H9 (cell line): ENCODE results near the gene EDN3. TPM values are rescaled to one million over a fixed set of nuclear protein-coding genes. Genes with fewer than 3 reads are reported as not detected.

Experiments
- DNase-seq: peaks from one replicate; pipeline ENCODE4 v3.0.0-alpha.2; 2017
- H2AFZ ChIP-seq: one replicate; pipeline ENCODE4 v1.6.1; 2013; ENCODE audit warnings: mild to moderate bottlenecking, low read length, control low read depth, moderate library complexity
- H2AK5ac ChIP-seq: 2 replicates; pipeline ENCODE4 v1.6.1; 2013; ENCODE audit warnings: low read length, control low read depth, mixed read lengths; ENCODE audit not compliant: insufficient read length
- H2BK120ac ChIP-seq: one replicate; pipeline ENCODE4 v1.6.1; 2013; ENCODE audit warnings: low read depth, mild to moderate bottlenecking, low read length, control low read depth, inconsistent platforms; ENCODE audit not compliant: poor library complexity, severe bottlenecking
- H2BK12ac ChIP-seq: 2 replicates; pipeline ENCODE4 v1.6.1; 2013; ENCODE audit warnings: low read length, control low read depth, mixed read lengths, low read depth; ENCODE audit not compliant: insufficient read length
- H2BK15ac ChIP-seq: 2 replicates; pipeline ENCODE4 v1.6.1; 2013; ENCODE audit warnings: low read depth, low read length, control low read depth
- H2BK20ac ChIP-seq: one replicate; pipeline ENCODE4 v1.6.1; 2013; ENCODE audit warnings: low read depth, mild to moderate bottlenecking, low read length, control low read depth, inconsistent platforms; ENCODE audit not compliant: poor library complexity, severe bottlenecking
- H2BK5ac ChIP-seq: 2 replicates; pipeline ENCODE4 v1.6.1; 2013; ENCODE audit warnings: low read length, control low read depth, mixed read lengths; ENCODE audit not compliant: insufficient read length
- H3K14ac ChIP-seq: 2 replicates; pipeline ENCODE4 v1.6.1; 2013; ENCODE audit warnings: low read length, control low read depth; ENCODE audit not compliant: insufficient read depth
- H3K18ac ChIP-seq: 2 replicates; pipeline ENCODE4 v1.6.1; 2013; ENCODE audit warnings: low read depth, mild to moderate bottlenecking, mixed read lengths, low read length, control low read depth; ENCODE audit not compliant: insufficient read length
- H3K23ac ChIP-seq: 2 replicates; pipeline ENCODE4 v1.6.1; 2013; ENCODE audit warnings: low read length, control low read depth, mixed read lengths, low read depth; ENCODE audit not compliant: insufficient read length
- H3K23me2 ChIP-seq: 2 replicates; pipeline ENCODE4 v1.6.1; 2013; ENCODE audit warnings: low read depth, mild to moderate bottlenecking, mixed read lengths, low read length, control low read depth; ENCODE audit not compliant: insufficient read length, poor library complexity, severe bottlenecking
- H3K27ac ChIP-seq: 2 replicates; pipeline ENCODE4 v1.5.1; 2013; ENCODE audit warnings: low read length, control low read depth, mixed read lengths, low read depth; ENCODE audit not compliant: insufficient read length
- H3K27me3 ChIP-seq: 2 replicates; pipeline ENCODE4 v1.6.1; 2013; ENCODE audit warnings: low read length, control low read depth, inconsistent platforms; ENCODE audit not compliant: insufficient read depth
- H3K4ac ChIP-seq: 2 replicates; pipeline ENCODE4 v1.6.1; 2013; ENCODE audit warnings: low read depth, mild to moderate bottlenecking, control low read depth, inconsistent platforms, low read length, moderate library complexity
- H3K4me1 ChIP-seq: 2 replicates; pipeline ENCODE4 v1.6.1; 2013; ENCODE audit warnings: low read length, control low read depth, inconsistent platforms; ENCODE audit not compliant: insufficient read depth
- H3K4me2 ChIP-seq: 2 replicates; pipeline ENCODE4 v1.6.1; 2013; ENCODE audit warnings: low read length, control low read depth, mixed read lengths; ENCODE audit not compliant: insufficient read length, insufficient read depth
- H3K56ac ChIP-seq: 2 replicates; pipeline ENCODE4 v1.6.1; 2013; ENCODE audit warnings: low read depth, mild to moderate bottlenecking, mixed read lengths, low read length, control low read depth; ENCODE audit not compliant: insufficient read length
- H3K79me1 ChIP-seq: 2 replicates; pipeline ENCODE4 v1.6.1; 2013; ENCODE audit warnings: low read depth, mild to moderate bottlenecking, moderate library complexity, low read length, control low read depth, inconsistent platforms; ENCODE audit not compliant: insufficient read depth, poor library complexity, severe bottlenecking
- H3K79me2 ChIP-seq: 2 replicates; pipeline ENCODE4 v1.6.1; 2013; ENCODE audit warnings: low read length, control low read depth, inconsistent platforms; ENCODE audit not compliant: insufficient read depth
- H3K9ac ChIP-seq: 2 replicates; pipeline ENCODE4 v1.6.1; 2013; ENCODE audit warnings: low read length, control low read depth, mixed read lengths; ENCODE audit not compliant: insufficient read length; ENCODE audit errors: extremely low read depth
- H3K9me3 ChIP-seq: one replicate; pipeline ENCODE4 v1.6.1; 2013; ENCODE audit warnings: low read depth, low read length, inconsistent platforms; ENCODE audit not compliant: control insufficient read depth
- H3T11ph ChIP-seq: one replicate; pipeline ENCODE4 v1.6.1; 2013; ENCODE audit warnings: mild to moderate bottlenecking, low read length, control low read depth, inconsistent platforms
- H4K20me1 ChIP-seq: one replicate; pipeline ENCODE4 v1.6.1; 2013; ENCODE audit not compliant: control insufficient read depth, insufficient read length, insufficient read depth
- H4K5ac ChIP-seq: 2 replicates; pipeline ENCODE4 v1.6.1; 2013; ENCODE audit warnings: low read depth, mild to moderate bottlenecking, mixed read lengths, low read length, control low read depth; ENCODE audit not compliant: insufficient read length
- H4K8ac ChIP-seq: replicated peaks from 2 replicates; pipeline ENCODE4 v1.6.1; 2013; ENCODE audit warnings: low read length, control low read depth, mixed read lengths, low read depth; ENCODE audit not compliant: insufficient read length
- H4K91ac ChIP-seq: 2 replicates; pipeline ENCODE4 v1.6.1; 2013; ENCODE audit warnings: low read depth, mild to moderate bottlenecking, moderate library complexity, mixed read lengths, low read length, control low read depth; ENCODE audit not compliant: insufficient read length
- H3K27ac Mint-ChIP-seq, 3 experiments: 2 replicates in 2 of 3; 3 replicates in 1 of 3; pipeline ENCODE4 v1.8.0; 2020 to 2021; ENCODE audit warnings: mixed read lengths in 3 of 3, mild to moderate bottlenecking in 1 of 3, moderate library complexity in 1 of 3
- H3K27me3 Mint-ChIP-seq: 2 replicates; pipeline ENCODE4 v1.8.0; 2021; ENCODE audit warnings: low read depth, mild to moderate bottlenecking, moderate library complexity, mixed read lengths
- H3K36me3 Mint-ChIP-seq, 3 experiments: 2 replicates in 2 of 3; 3 replicates in 1 of 3; pipeline ENCODE4 v1.8.0; 2020 to 2021; ENCODE audit warnings: low read depth in 3 of 3, mixed read lengths in 3 of 3; ENCODE audit not compliant: insufficient read depth in 1 of 3
- H3K4me1 Mint-ChIP-seq, 2 experiments: 2 replicates each; pipeline ENCODE4 v1.8.0; 2020; ENCODE audit warnings: mixed read lengths in 2 of 2
- H3K4me3 Mint-ChIP-seq, 2 experiments: 2 replicates in 1 of 2; 3 replicates in 1 of 2; pipeline ENCODE4 v1.8.0; 2020 to 2021; ENCODE audit warnings: mild to moderate bottlenecking in 2 of 2, mixed read lengths in 2 of 2, moderate library complexity in 1 of 2
- H3K9me3 Mint-ChIP-seq, 2 experiments: 2 replicates in 1 of 2; 3 replicates in 1 of 2; pipeline ENCODE4 v1.8.0; 2020; ENCODE audit warnings: mild to moderate bottlenecking in 2 of 2, mixed read lengths in 2 of 2, moderate library complexity in 1 of 2
- WGBS: extraction: QIAGEN DNeasy Blood & Tissue Kit; methylation state at CpG from one replicate; pipeline ENCODE4 v1.1.7; 2013; ENCODE audit warnings: missing lambda C conversion rate, low lambda C conversion rate, mixed read lengths; ENCODE audit not compliant: insufficient read length; ENCODE audit errors: extremely low coverage; 5-methylcytosine and 5-hydroxymethylcytosine counted together
- total RNA-seq: library from RNA; stranded (reverse); gene quantifications from 2 replicates; pipeline ENCODE4 v1.2.1, GENCODE V29; 2021
- TF ChIP-seq, protein P1 (sequence below): fragments of 200-600 bp; sonication (generic); conservative IDR thresholded peaks from 3 replicates; pipeline ENCODE4 v1.8.0; 2021; ENCODE audit warnings: antibody characterized with exemption, mild to moderate bottlenecking

The EDN3 gene
- total RNA-seq, 1 experiment from 2014 or later = 0.20 TPM

DNA sequence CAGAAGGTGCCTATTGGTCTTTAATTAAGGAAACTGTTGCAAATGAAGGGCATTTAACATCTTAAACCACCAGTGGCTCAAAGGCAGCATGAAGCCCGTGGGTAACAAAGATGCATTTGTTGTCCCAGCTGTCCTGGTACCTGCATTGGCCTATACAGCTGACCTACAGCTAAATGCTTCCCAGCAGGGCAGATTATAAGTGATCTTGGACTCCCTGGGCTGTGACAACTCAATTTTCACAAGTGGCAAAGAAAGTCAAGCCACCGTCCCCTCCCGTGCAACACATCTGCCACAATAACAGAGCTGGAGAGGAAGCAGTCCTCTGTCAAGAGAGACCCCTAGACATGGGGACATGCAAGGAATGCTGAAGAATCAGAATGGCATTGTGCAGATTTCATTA is 31.5 kb upstream of the EDN3 start:
- Histone ChIP-seq H3K14ac (no peak overlapping the region), H2BK15ac (no peak overlapping the region), H3K23ac (no peak overlapping the region), H3K4me2 (peak overlapping the region; percentile 40), H4K8ac (no peak overlapping the region), H4K91ac (no peak overlapping the region), H3K23me2 (peaks cover 3% of the 10 kb centered on the region), H3K4me1 (peaks cover 7% of the 10 kb centered on the region; the same call in 1 of the 2 replicates), H3K9ac (no peak overlapping the region), H2AK5ac (no peak overlapping the region), H3K9me3 (no peaks in the 10 kb centered on the region), H3K79me1 (no peaks in the 10 kb centered on the region), H3K27me3 (peaks cover 3% of the 10 kb centered on the region), H2BK5ac (no peak overlapping the region), H3K56ac (no peak overlapping the region), H3K27ac (no peak overlapping the region), H2BK120ac (no peak overlapping the region), H3T11ph (no peak overlapping the region), H2BK20ac (no peak overlapping the region), H3K18ac (no peak overlapping the region), H3K4ac (no peak overlapping the region), H3K79me2 (no peaks in the 10 kb centered on the region), H2AFZ (no peak overlapping the region), H4K20me1 (no peaks in the 10 kb centered on the region), H4K5ac (no peak overlapping the region), H2BK12ac (no peak overlapping the region)
- H3K9me3 Mint-ChIP-seq = no peaks in the 10 kb centered on the region; a peak in 1 of 5 replicates
- H3K36me3 Mint-ChIP-seq = no peaks in the 10 kb centered on the region
- DNase-seq = peak; percentile 55
- no CpG with 5 or more reads among the region's 3 CpGs for WGBS
- TF ChIP-seq, protein P1, sequence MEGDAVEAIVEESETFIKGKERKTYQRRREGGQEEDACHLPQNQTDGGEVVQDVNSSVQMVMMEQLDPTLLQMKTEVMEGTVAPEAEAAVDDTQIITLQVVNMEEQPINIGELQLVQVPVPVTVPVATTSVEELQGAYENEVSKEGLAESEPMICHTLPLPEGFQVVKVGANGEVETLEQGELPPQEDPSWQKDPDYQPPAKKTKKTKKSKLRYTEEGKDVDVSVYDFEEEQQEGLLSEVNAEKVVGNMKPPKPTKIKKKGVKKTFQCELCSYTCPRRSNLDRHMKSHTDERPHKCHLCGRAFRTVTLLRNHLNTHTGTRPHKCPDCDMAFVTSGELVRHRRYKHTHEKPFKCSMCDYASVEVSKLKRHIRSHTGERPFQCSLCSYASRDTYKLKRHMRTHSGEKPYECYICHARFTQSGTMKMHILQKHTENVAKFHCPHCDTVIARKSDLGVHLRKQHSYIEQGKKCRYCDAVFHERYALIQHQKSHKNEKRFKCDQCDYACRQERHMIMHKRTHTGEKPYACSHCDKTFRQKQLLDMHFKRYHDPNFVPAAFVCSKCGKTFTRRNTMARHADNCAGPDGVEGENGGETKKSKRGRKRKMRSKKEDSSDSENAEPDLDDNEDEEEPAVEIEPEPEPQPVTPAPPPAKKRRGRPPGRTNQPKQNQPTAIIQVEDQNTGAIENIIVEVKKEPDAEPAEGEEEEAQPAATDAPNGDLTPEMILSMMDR = no peak
- H3K27ac Mint-ChIP-seq = peak overlapping the region in 2 of 3 experiments; percentile 50 to 73; a peak in 3 of 7 replicates
- H3K4me3 Mint-ChIP-seq = peak overlapping the region in 1 of 2 experiments; percentile 55; a peak in 1 of 5 replicates
- peaks cover 27 to 31% of the 10 kb centered on the region in 2 experiments for H3K4me1 Mint-ChIP-seq
- peaks cover 71% of the 10 kb centered on the region for H3K27me3 Mint-ChIP-seq
